NCI-H510A treated with DMSO at 0.1 percent for 48 hours (cell line): Measurements from ENCODE around the gene INPP5D.

ENCODE experiments used
- DNase-seq: peaks from one replicate; lab custom pipeline; 2025; lab: John Stamatoyannopoulos, UW

INPP5D gene

GRCh38 chr2:233209533-233210171 is 149.5 kb downstream of the INPP5D start:
- no peak for DNase-seq

GRCh38 chr2:233210281-233210680 is 150.1 kb downstream of the INPP5D start:
- DNase-seq = no peak

GRCh38 chr2:233210843-233211547 is 150.9 kb downstream of the INPP5D start:
- no peak for DNase-seq

GRCh38 chr2:233211548-233211895 is 151.4 kb downstream of the INPP5D start:
- no peak for DNase-seq

GRCh38 chr2:233213011-233213410 is 152.9 kb downstream of the INPP5D start:
- DNase-seq = no peak

- DNase-seq = no peak
These were observed 153.8 kb downstream of the INPP5D start for GRCh38 chr2:233213975-233214374.

- no peak for DNase-seq
These were observed 157.8 kb downstream of the INPP5D start for GRCh38 chr2:233217892-233218377.

GRCh38 chr2:233218836-233219235 is 158.7 kb downstream of the INPP5D start:
- no peak for DNase-seq

- DNase-seq = no peak
These were observed 159.7 kb downstream of the INPP5D start for GRCh38 chr2:233219848-233220247.

GRCh38 chr2:233221378-233222063 is 161.4 kb downstream of the INPP5D start:
- DNase-seq = no peak

GRCh38 chr2:233223059-233223894 is 163.1 kb downstream of the INPP5D start:
- no peak for DNase-seq

GRCh38 chr2:233225230-233226068 is 165.3 kb downstream of the INPP5D start:
- no peak for DNase-seq

GRCh38 chr2:233226511-233227031 is 166.4 kb downstream of the INPP5D start:
- DNase-seq = no peak

GRCh38 chr2:233227346-233227978 is 167.3 kb downstream of the INPP5D start:
- DNase-seq = no peak

GRCh38 chr2:233228376-233228775 is 168.2 kb downstream of the INPP5D start:
- DNase-seq = no peak

- DNase-seq = no peak
These were observed 173.6 kb downstream of the INPP5D start for GRCh38 chr2:233233618-233234230.

GRCh38 chr2:233234264-233234663 is 174.1 kb downstream of the INPP5D start:
- no peak for DNase-seq

- no peak for DNase-seq
These were observed 174.9 kb downstream of the INPP5D start for GRCh38 chr2:233234996-233235395.

GRCh38 chr2:233235977-233236376 is 175.8 kb downstream of the INPP5D start:
- DNase-seq = no peak
